Measurements from ENCODE around the gene AOPEP.

Gene AOPEP

GRCh38 chr9:95001720-95002119 lies 275.2 kb downstream of the AOPEP start:
- in situ Hi-C loops (cut with MboI; ENCODE audit: low pct_unique_long_range_greater_than_20kb, low sequenced_read_pairs, unreplicated experiment): no loop called here
- TF ChIP-seq, protein P1, sequence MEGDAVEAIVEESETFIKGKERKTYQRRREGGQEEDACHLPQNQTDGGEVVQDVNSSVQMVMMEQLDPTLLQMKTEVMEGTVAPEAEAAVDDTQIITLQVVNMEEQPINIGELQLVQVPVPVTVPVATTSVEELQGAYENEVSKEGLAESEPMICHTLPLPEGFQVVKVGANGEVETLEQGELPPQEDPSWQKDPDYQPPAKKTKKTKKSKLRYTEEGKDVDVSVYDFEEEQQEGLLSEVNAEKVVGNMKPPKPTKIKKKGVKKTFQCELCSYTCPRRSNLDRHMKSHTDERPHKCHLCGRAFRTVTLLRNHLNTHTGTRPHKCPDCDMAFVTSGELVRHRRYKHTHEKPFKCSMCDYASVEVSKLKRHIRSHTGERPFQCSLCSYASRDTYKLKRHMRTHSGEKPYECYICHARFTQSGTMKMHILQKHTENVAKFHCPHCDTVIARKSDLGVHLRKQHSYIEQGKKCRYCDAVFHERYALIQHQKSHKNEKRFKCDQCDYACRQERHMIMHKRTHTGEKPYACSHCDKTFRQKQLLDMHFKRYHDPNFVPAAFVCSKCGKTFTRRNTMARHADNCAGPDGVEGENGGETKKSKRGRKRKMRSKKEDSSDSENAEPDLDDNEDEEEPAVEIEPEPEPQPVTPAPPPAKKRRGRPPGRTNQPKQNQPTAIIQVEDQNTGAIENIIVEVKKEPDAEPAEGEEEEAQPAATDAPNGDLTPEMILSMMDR (IDR thresholded peaks at IDR 0.05; ENCODE audit: extremely low read depth, insufficient read depth, missing control alignments): no peak
- no peak for DNase-seq (ENCODE audit: low spot score)

DNA sequence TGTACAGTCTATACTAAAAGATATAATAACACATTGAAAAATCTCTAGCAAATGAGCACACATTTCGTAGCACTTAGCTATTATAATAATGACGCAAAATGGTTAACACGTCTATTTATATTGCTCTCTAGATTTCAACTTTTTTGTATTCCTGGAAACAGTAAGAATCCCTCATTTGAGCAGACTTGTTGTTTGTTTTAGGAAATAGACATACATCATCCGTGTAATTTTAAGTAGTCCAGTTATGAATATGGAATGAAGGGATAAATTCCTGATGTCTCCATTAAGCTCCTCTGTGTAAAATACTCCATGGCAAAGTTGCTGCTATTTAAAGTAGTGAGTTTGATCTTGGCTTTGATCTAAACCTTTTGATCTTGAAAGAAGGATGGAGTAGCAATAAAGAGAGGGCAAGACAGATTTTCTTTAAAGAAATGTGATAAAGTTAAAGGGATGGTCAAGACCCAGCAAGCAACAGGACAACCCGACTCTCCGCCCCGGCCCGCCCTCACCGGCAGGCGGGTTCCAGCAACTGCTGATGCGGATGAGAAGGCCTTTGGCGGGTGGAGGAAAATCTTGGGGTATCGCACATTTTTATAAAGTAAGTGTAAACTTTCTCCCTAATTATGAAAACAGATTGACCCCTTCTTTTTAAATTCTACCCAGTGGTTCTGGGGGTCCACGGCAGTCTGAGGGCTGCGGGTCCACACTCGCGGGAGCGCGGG lies 277.4 kb downstream of the AOPEP start:
- peak; percentile 76 for DNase-seq (ENCODE audit: low spot score)
- in situ Hi-C loops (cut with MboI; ENCODE audit: low pct_unique_long_range_greater_than_20kb, low sequenced_read_pairs, unreplicated experiment): no loop called here
- TF ChIP-seq, protein P1 (IDR thresholded peaks at IDR 0.05; ENCODE audit: extremely low read depth, insufficient read depth, missing control alignments): no peak

GRCh38 chr9:95004411-95005277 lies 278.1 kb downstream of the AOPEP start:
- in situ Hi-C loops (cut with MboI; ENCODE audit: low pct_unique_long_range_greater_than_20kb, low sequenced_read_pairs, unreplicated experiment): no loop called here
- peak; percentile 81 for DNase-seq (ENCODE audit: low spot score)
- TF ChIP-seq, protein P1 (IDR thresholded peaks at IDR 0.05; ENCODE audit: extremely low read depth, insufficient read depth, missing control alignments): no peak

- in situ Hi-C loops (cut with MboI; ENCODE audit: low pct_unique_long_range_greater_than_20kb, low sequenced_read_pairs, unreplicated experiment): no loop called here
- TF ChIP-seq, protein P1 (IDR thresholded peaks at IDR 0.05; ENCODE audit: extremely low read depth, insufficient read depth, missing control alignments): no peak
- DNase-seq (ENCODE audit: low spot score): peak; percentile 34
These were observed 279.0 kb downstream of the AOPEP start for GRCh38 chr9:95005278-95006143.

DNA sequence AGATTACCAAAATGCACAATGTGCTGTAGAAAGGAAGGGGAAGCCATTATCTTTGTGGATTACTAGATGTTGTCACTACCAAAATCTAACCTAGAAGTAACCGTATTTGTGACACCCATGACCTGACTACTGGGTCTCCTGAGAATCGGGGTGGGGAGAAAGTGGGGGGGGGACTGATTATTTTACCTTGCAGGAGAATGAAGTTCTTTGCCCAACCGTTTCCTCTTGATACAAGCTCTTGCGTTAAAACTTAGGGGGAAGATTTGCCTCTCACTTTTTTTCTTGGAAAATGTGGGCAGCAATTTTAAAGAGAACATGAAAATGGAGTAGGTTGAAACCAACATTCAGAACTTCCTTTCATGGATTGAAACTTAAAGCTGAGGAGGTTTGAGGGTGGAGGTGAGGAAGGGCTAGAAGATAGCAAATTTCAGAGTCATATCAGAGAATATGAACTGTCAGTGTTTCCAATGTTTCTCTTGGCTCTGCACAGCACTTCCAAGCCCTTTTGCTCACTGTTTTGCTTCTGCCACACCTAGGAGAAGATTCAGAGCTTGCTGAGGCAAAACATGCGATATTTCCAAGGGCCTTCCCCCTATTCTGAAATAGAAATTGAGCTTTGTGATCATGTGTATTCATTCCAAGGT lies 280.8 kb downstream of the AOPEP start:
- TF ChIP-seq, protein P1 (IDR thresholded peaks at IDR 0.05; ENCODE audit: extremely low read depth, insufficient read depth, missing control alignments): no peak
- in situ Hi-C loops (cut with MboI; ENCODE audit: low pct_unique_long_range_greater_than_20kb, low sequenced_read_pairs, unreplicated experiment): no loop called here
- no peak for DNase-seq (ENCODE audit: low spot score)

All from GM13977 (cell line).